Neural progenitor cell (in vitro differentiated cells): ENCODE measurements around the gene CCNO. TPM values are rescaled to one million over a fixed set of nuclear protein-coding genes. Genes with fewer than 3 reads are reported as not detected.

Experiments
- DNase-seq: peaks from one replicate; pipeline ENCODE4 v3.0.0-alpha.2; 2016; ENCODE audit warnings: low spot score
- H2AFZ ChIP-seq: fragments of 200-600 bp; sonication (generic); replicated peaks from 2 replicates; pipeline ENCODE4 v1.6.1; 2016; ENCODE audit warnings: antibody characterized with exemption
- H3F3A ChIP-seq: fragments of 200-600 bp; sonication (generic); 2 replicates; pipeline ENCODE4 v1.6.1; 2016; ENCODE audit warnings: antibody characterized with exemption, low read depth
- H3K27ac ChIP-seq: fragments of 200-600 bp; sonication (generic); 2 replicates; pipeline ENCODE4 v1.5.1; 2016; ENCODE audit warnings: mild to moderate bottlenecking
- H3K27me3 ChIP-seq: fragments of 200-600 bp; sonication (generic); 2 replicates; pipeline ENCODE4 v1.6.1; 2016; ENCODE audit warnings: mild to moderate bottlenecking, moderate library complexity
- H3K36me3 ChIP-seq: fragments of 200-600 bp; sonication (generic); 2 replicates; pipeline ENCODE4 v1.5.1; 2016
- H3K4me1 ChIP-seq: fragments of 200-600 bp; sonication (generic); 2 replicates; pipeline ENCODE4 v1.6.1; 2016; ENCODE audit warnings: mixed run types
- H3K4me2 ChIP-seq: fragments of 200-600 bp; sonication (generic); 2 replicates; pipeline ENCODE4 v1.6.1; 2016
- H3K4me3 ChIP-seq: fragments of 200-600 bp; sonication (generic); 2 replicates; pipeline ENCODE4 v1.5.1; 2016
- H3K79me2 ChIP-seq: fragments of 200-600 bp; sonication (generic); 2 replicates; pipeline ENCODE4 v1.6.1; 2016; ENCODE audit warnings: low read depth
- H3K9ac ChIP-seq: fragments of 200-600 bp; sonication (generic); 2 replicates; pipeline ENCODE4 v1.6.1; 2016
- H3K9me3 ChIP-seq: fragments of 200-600 bp; sonication (generic); 2 replicates; pipeline ENCODE4 v1.5.1; 2016; ENCODE audit warnings: low read depth
- H4K20me1 ChIP-seq: fragments of 200-600 bp; sonication (generic); 2 replicates; pipeline ENCODE4 v1.6.1; 2016; ENCODE audit warnings: low read depth
- H3K27ac Mint-ChIP-seq: 3 replicates; pipeline ENCODE4 v1.8.0; 2021; ENCODE audit warnings: mixed read lengths
- H3K27me3 Mint-ChIP-seq: 2 replicates; pipeline ENCODE4 v1.8.0; 2022; ENCODE audit warnings: low read depth, mild to moderate bottlenecking, inconsistent platforms, moderate library complexity, mixed read lengths; ENCODE audit not compliant: insufficient read depth
- H3K36me3 Mint-ChIP-seq: 3 replicates; pipeline ENCODE4 v1.8.0; 2021; ENCODE audit warnings: mixed read lengths
- H3K4me1 Mint-ChIP-seq: 3 replicates; pipeline ENCODE4 v1.8.0; 2021; ENCODE audit warnings: mixed read lengths
- H3K4me3 Mint-ChIP-seq: 3 replicates; pipeline ENCODE4 v1.8.0; 2021; ENCODE audit warnings: mild to moderate bottlenecking, moderate library complexity, mixed read lengths
- H3K9me3 Mint-ChIP-seq: 3 replicates; pipeline ENCODE4 v1.8.0; 2020; ENCODE audit warnings: mixed read lengths
- CTCF ChIP-seq: fragments of 200-600 bp; sonication (generic); IDR thresholded peaks from 2 replicates; pipeline ENCODE4 v1.5.1; 2017; ENCODE audit warnings: antibody characterized with exemption, mild to moderate bottlenecking
- EZH2 ChIP-seq: fragments of 200-600 bp; sonication (generic); IDR thresholded peaks from 2 replicates; pipeline ENCODE4 v1.6.1; 2017; ENCODE audit warnings: antibody characterized with exemption, mild to moderate bottlenecking, moderate library complexity
- EZH2phosphoT487 ChIP-seq: fragments of 200-600 bp; sonication (generic); IDR thresholded peaks from 2 replicates; pipeline ENCODE4 v1.6.1; 2017; ENCODE audit warnings: antibody characterized with exemption
- total RNA-seq: library from RNA; depleted of rRNA; stranded (reverse); fragments of >200 nt; gene quantifications from 2 replicates; pipeline ENCODE4 v1.2.3, GENCODE V29; 2015; ENCODE audit warnings: low replicate concordance

CCNO gene
- total RNA-seq, 1 donor from 2014 or later, result not detected

- H3K4me3 ChIP-seq, result peak overlapping the region; percentile 49
- no peak for TF ChIP-seq EZH2
- peak; percentile 87 for TF ChIP-seq CTCF
- H3K36me3 ChIP-seq, result no peaks in the 10 kb centered on the region
- H3K27ac ChIP-seq, result no peak overlapping the region
- peak; percentile 91 for DNase-seq
- Mint-ChIP-seq H3K4me3 (peak overlapping the region; percentile 79), H3K27me3 (peaks cover 87% of the 10 kb centered on the region), H3K27ac (no peak overlapping the region), H3K4me1 (peaks cover 29% of the 10 kb centered on the region), H3K36me3 (no peaks in the 10 kb centered on the region), H3K9me3 (peaks cover 6% of the 10 kb centered on the region)
- H3F3A ChIP-seq, result peaks cover 15% of the 10 kb centered on the region
- H2AFZ ChIP-seq, result peak overlapping the region; percentile 80
- peaks cover 88% of the 10 kb centered on the region for H4K20me1 ChIP-seq
- no peaks in the 10 kb centered on the region for H3K9me3 ChIP-seq
- H3K4me2 ChIP-seq, result peak overlapping the region; percentile 92
- H3K9ac ChIP-seq, result no peak overlapping the region
- H3K4me1 ChIP-seq, result peaks cover 10% of the 10 kb centered on the region
- H3K79me2 ChIP-seq, result no peaks in the 10 kb centered on the region
- peaks cover 100% of the 10 kb centered on the region for H3K27me3 ChIP-seq
Measured at GRCh38 chr5:55226027-55226933, 7.1 kb downstream of the CCNO start.

GRCh38 chr5:55225346-55225745 is 8.1 kb downstream of the CCNO start:
- Histone ChIP-seq H3K9me3 (no peaks in the 10 kb centered on the region), H3K79me2 (no peaks in the 10 kb centered on the region), H3K4me1 (peaks cover 7% of the 10 kb centered on the region), H3K27ac (no peak overlapping the region), H3F3A (peaks cover 15% of the 10 kb centered on the region), H3K27me3 (peaks cover 100% of the 10 kb centered on the region), H3K9ac (no peak overlapping the region), H3K36me3 (no peaks in the 10 kb centered on the region), H4K20me1 (peaks cover 85% of the 10 kb centered on the region), H3K4me2 (no peak overlapping the region), H3K4me3 (no peak overlapping the region), H2AFZ (no peak overlapping the region)
- H3K27me3 Mint-ChIP-seq, result peaks cover 87% of the 10 kb centered on the region
- H3K9me3 Mint-ChIP-seq, result peaks cover 6% of the 10 kb centered on the region
- no peak overlapping the region for H3K27ac Mint-ChIP-seq
- H3K4me1 Mint-ChIP-seq, result peaks cover 24% of the 10 kb centered on the region
- no peaks in the 10 kb centered on the region for H3K36me3 Mint-ChIP-seq
- H3K4me3 Mint-ChIP-seq, result no peak overlapping the region
- DNase-seq, result no peak
- TF ChIP-seq EZH2phosphoT487 (no peak), EZH2 (no peak), CTCF (no peak)

GRCh38 chr5:55223812-55224240 is 9.6 kb downstream of the CCNO start:
- H3K4me3 ChIP-seq, result peak overlapping the region; percentile 34
- H3K79me2 ChIP-seq, result no peaks in the 10 kb centered on the region
- peaks cover 100% of the 10 kb centered on the region for H3K27me3 ChIP-seq
- Mint-ChIP-seq H3K27me3 (peaks cover 86% of the 10 kb centered on the region), H3K4me1 (peaks cover 27% of the 10 kb centered on the region), H3K9me3 (peaks cover 8% of the 10 kb centered on the region), H3K36me3 (no peaks in the 10 kb centered on the region), H3K4me3 (peak overlapping the region; percentile 41), H3K27ac (no peak overlapping the region)
- H3K4me2 ChIP-seq, result peak overlapping the region; percentile 66
- no peak for DNase-seq
- H3K9ac ChIP-seq, result no peak overlapping the region
- no peak overlapping the region for H3K27ac ChIP-seq
- no peak overlapping the region for H2AFZ ChIP-seq
- H3K9me3 ChIP-seq, result no peaks in the 10 kb centered on the region
- TF ChIP-seq EZH2phosphoT487, result no peak
- no peak for TF ChIP-seq EZH2
- no peak for TF ChIP-seq CTCF
- peaks cover 7% of the 10 kb centered on the region for H3K4me1 ChIP-seq
- H4K20me1 ChIP-seq, result peaks cover 72% of the 10 kb centered on the region
- H3F3A ChIP-seq, result peaks cover 15% of the 10 kb centered on the region
- no peaks in the 10 kb centered on the region for H3K36me3 ChIP-seq
